Keratinocyte (primary cell): ENCODE data around the gene SKAP1. TPM values are rescaled to one million over a fixed set of nuclear protein-coding genes. Genes with fewer than 3 reads are reported as not detected.

Experiments
- DNase-seq: peaks from one replicate; pipeline ENCODE4 v3.0.0-alpha.2; 2011; ENCODE audit warnings: low read depth, missing footprints, low spot score
- FAIRE-seq: peaks from 2 replicates; lab custom pipeline; 2011; peaks lifted over from hg19 to GRCh38; lab: Jason Lieb, UNC
- H2AFZ ChIP-seq: 2 replicates; pipeline ENCODE4 v1.6.0; 2012; ENCODE audit warnings: low read length, control low read depth, inconsistent platforms; ENCODE audit not compliant: control insufficient read depth
- H3K27ac ChIP-seq: 2 replicates; pipeline ENCODE4 v1.5.1; 2011; ENCODE audit warnings: low read length; ENCODE audit not compliant: control insufficient read depth, insufficient read depth
- H3K27me3 ChIP-seq: 3 replicates; pipeline ENCODE4 v1.6.0; 2011; ENCODE audit warnings: low read length; ENCODE audit not compliant: control insufficient read depth, insufficient read depth; ENCODE audit errors: extremely low read depth
- H3K36me3 ChIP-seq, 2 experiments: 2 replicates in 1 of 2; 3 replicates in 1 of 2; pipeline ENCODE4 v1.5.1; 2011; ENCODE audit warnings: low read length in 2 of 2, mild to moderate bottlenecking in 1 of 2; ENCODE audit not compliant: control insufficient read depth in 2 of 2, insufficient read depth in 2 of 2; ENCODE audit errors: extremely low read depth in 1 of 2
- H3K4me1 ChIP-seq: 3 replicates; pipeline ENCODE4 v1.5.1; 2011; ENCODE audit warnings: low read length; ENCODE audit not compliant: control insufficient read depth, insufficient read depth; ENCODE audit errors: extremely low read depth
- H3K4me2 ChIP-seq: 3 replicates; pipeline ENCODE4 v1.6.0; 2011; ENCODE audit warnings: low read depth, low read length; ENCODE audit not compliant: control insufficient read depth, insufficient read depth; ENCODE audit errors: extremely low read depth
- H3K4me3 ChIP-seq, 3 experiments: fragments of 200-600 bp in 1 of 3; sonication (generic) in 1 of 3; 2 replicates in 2 of 3; 3 replicates in 1 of 3; pipeline ENCODE4 v1.5.1; 2011 to 2016; ENCODE audit warnings: low read length in 3 of 3, mild to moderate bottlenecking in 3 of 3, control low read depth in 2 of 3, inconsistent platforms in 1 of 3, low read depth in 1 of 3, mixed read lengths in 1 of 3, mixed run types in 1 of 3, moderate library complexity in 1 of 3; ENCODE audit not compliant: control insufficient read depth in 2 of 3, insufficient read depth in 2 of 3; ENCODE audit errors: extremely low read depth in 1 of 3
- H3K79me2 ChIP-seq: 2 replicates; pipeline ENCODE4 v1.6.0; 2012; ENCODE audit warnings: low read length; ENCODE audit not compliant: control insufficient read depth, insufficient read depth
- H3K9ac ChIP-seq: 3 replicates; pipeline ENCODE4 v1.6.0; 2011; ENCODE audit warnings: low read length; ENCODE audit not compliant: control insufficient read depth, insufficient read depth; ENCODE audit errors: extremely low read depth
- H3K9me1 ChIP-seq: 3 replicates; pipeline ENCODE4 v1.6.0; 2011; ENCODE audit warnings: low read length; ENCODE audit not compliant: control insufficient read depth, insufficient read depth; ENCODE audit errors: extremely low read depth
- H3K9me3 ChIP-seq: 2 replicates; pipeline ENCODE4 v1.5.1; 2012; ENCODE audit warnings: low read depth, low read length; ENCODE audit not compliant: control insufficient read depth
- H4K20me1 ChIP-seq: 3 replicates; pipeline ENCODE4 v1.6.0; 2011; ENCODE audit warnings: low read length; ENCODE audit not compliant: control insufficient read depth, insufficient read depth; ENCODE audit errors: extremely low read depth
- CTCF ChIP-seq, 3 experiments: IDR thresholded peaks in 1 of 3; conservative IDR thresholded peaks in 1 of 3; optimal IDR thresholded peaks in 1 of 3; 2 replicates in 2 of 3; 3 replicates in 1 of 3; pipeline versions ENCODE3 to v1.5.1; 2011; ENCODE audit warnings: low read length in 3 of 3, mild to moderate bottlenecking in 3 of 3, moderate library complexity in 2 of 3, control low read depth in 1 of 3, inconsistent platforms in 1 of 3; ENCODE audit not compliant: insufficient read depth in 2 of 3; ENCODE audit errors: extremely low read depth in 1 of 3
- EZH2 ChIP-seq: IDR thresholded peaks from one replicate; pipeline ENCODE4 v1.6.1; 2012; ENCODE audit warnings: inconsistent platforms, mild to moderate bottlenecking, low read length, moderate library complexity
- dilution Hi-C: fragments of 300-500 bp; cut with MboI; formaldehyde crosslinking; loops from one replicate; pipeline ENCODE4 v1.7.0; 2020; ENCODE audit warnings: low sequenced_read_pairs; ENCODE audit not compliant: extremely low pct_ligation_motif_present
- polyA plus RNA-seq, 5 experiments: library from polyadenylated mRNA; depleted of rRNA in 3 of 5; stranded (reverse) in 3 of 5; stranded (forward) in 1 of 5; unstranded in 1 of 5; fragments of >200 nt; gene quantifications; 1 replicate in 1 of 5; 2 replicates in 3 of 5; 3 replicates in 1 of 5; pipeline versions ENCODE4 v1.2.1 to v1.2.3, GENCODE V29; 2011 to 2012; ENCODE audit warnings: missing spikeins in 2 of 5, low read depth in 1 of 5, low replicate concordance in 1 of 5

SKAP1 gene
- polyA plus RNA-seq, 1 donor (not counting 4 experiments of a cell fraction or from before 2014, with no cell fraction given), result not detected

DNA sequence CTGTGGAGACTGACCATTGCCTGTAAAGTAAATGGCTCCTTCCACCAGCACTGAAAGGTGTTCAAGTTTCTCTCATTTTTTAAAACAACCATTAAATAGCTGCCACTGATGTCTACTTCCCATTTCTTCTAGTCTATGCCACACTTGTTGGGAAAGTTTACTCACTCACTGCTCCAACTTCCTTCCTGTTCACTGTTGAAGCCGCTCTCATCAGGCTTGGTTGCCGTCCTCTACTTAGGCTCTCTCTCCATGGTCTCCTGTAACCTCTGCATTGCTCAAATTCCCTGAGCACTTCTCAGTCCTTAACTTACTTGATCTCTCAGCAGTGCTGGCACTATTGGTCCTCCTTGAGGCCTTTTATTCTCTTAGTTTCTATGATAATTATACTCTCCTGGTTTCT lies 290.1 kb downstream of the SKAP1 start:
- dilution Hi-C loops, result no loop called here
- no peak overlapping the region for H3K9ac ChIP-seq
- H3K27me3 ChIP-seq, result peaks cover 23% of the 10 kb centered on the region
- H3K4me1 ChIP-seq, result no peaks in the 10 kb centered on the region
- H3K27ac ChIP-seq, result no peak overlapping the region
- no peaks in the 10 kb centered on the region for H3K36me3 ChIP-seq
- no peak for DNase-seq
- no peaks in the 10 kb centered on the region for H4K20me1 ChIP-seq
- H3K4me2 ChIP-seq, result no peak overlapping the region
- no peak overlapping the region for H2AFZ ChIP-seq
- no peaks in the 10 kb centered on the region for H3K9me1 ChIP-seq
- no peaks in the 10 kb centered on the region for H3K79me2 ChIP-seq
- TF ChIP-seq EZH2 (no peak), CTCF (optimal IDR thresholded peaks at IDR 0.05 in 1 of 3, IDR thresholded peaks at IDR 0.05 in 1 of 3, conservative IDR thresholded peaks at IDR 0.05 in 1 of 3; ENCODE audit: extremely low read depth in 1 of 3, insufficient read depth in 2 of 3, low read length in 3 of 3) (no peak)
- no peak for FAIRE-seq
- no peaks in the 10 kb centered on the region for H3K9me3 ChIP-seq
- no peak overlapping the region for H3K4me3 ChIP-seq

DNA sequence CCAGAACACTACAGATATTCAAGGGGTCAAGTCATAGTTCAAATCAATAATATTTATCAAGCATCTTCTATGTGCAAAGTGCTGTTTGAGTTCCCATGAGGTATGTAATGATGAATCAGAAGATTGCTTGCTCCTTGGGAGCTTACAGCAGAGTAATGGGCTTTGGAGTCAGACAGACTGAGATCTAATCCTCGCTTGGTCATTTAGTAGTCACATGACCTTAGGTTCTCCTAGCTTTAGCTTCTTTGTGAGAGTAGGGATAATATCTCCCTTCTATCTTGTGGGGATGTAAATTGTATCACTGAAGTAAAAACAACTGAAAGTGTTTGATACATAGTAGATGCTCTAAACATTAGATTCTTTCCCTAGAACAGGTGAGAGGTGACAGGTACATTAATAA lies 292.4 kb downstream of the SKAP1 start:
- H2AFZ ChIP-seq, result no peak overlapping the region
- no peak overlapping the region for H3K9ac ChIP-seq
- H3K27ac ChIP-seq, result no peak overlapping the region
- no peak for FAIRE-seq
- dilution Hi-C loops, result no loop called here
- no peaks in the 10 kb centered on the region for H3K9me3 ChIP-seq
- H3K36me3 ChIP-seq, result no peaks in the 10 kb centered on the region
- no peak overlapping the region for H3K4me3 ChIP-seq
- no peak for TF ChIP-seq CTCF (optimal IDR thresholded peaks at IDR 0.05 in 1 of 3, IDR thresholded peaks at IDR 0.05 in 1 of 3, conservative IDR thresholded peaks at IDR 0.05 in 1 of 3; ENCODE audit: extremely low read depth in 1 of 3, insufficient read depth in 2 of 3, low read length in 3 of 3)
- no peak for TF ChIP-seq EZH2
- H3K79me2 ChIP-seq, result no peaks in the 10 kb centered on the region
- H3K4me1 ChIP-seq, result no peaks in the 10 kb centered on the region
- no peak for DNase-seq
- no peak overlapping the region for H3K4me2 ChIP-seq
- H3K9me1 ChIP-seq, result no peaks in the 10 kb centered on the region
- H4K20me1 ChIP-seq, result no peaks in the 10 kb centered on the region
- peaks cover 4% of the 10 kb centered on the region for H3K27me3 ChIP-seq
